GM19238 (cell line): ENCODE results near the gene FES.
"Not testable (repeated sequence)": the region's sequence is repeated elsewhere in the genome, so short reads cannot be mapped to it uniquely, and the experiment has no call there.

Source experiments
- DNase-seq: peaks from one replicate; pipeline ENCODE4 v3.0.0; 2011; ENCODE audit warnings: low spot score; ENCODE audit not compliant: insufficient read length

The FES gene

DNA sequence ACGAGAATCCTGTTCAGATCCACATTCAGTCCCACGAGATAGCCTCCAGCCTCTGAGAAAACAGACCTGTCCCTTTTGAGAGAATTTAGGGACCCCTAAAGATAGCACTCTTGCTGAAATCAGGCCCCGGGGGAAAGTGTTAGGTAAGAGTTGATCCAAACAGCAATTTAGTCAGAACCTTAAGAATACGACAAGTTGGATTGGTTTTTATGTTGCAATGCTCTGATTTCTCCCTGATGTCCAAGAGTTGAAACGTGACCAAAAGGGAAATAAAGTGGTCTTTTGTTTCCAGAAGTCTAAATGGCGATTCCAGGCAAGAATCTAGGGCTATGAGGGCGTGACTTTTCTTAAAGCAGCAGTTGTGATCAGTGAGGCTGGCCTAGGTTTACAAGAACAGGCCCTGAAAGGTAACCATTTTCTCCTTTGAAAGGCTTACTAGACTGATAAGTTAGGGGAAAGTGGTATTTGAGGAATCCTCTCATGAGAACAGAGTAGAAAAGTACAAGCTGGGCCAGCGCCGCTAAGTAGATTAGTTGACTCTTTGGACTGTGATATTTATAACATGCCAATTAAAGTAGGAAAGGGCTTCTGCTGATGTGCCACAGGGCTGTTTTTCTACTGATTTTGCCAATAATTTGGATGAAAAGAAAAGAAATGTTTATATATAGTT lies 23.7 kb downstream of the FES start:
- DNase-seq = no peak

DNA sequence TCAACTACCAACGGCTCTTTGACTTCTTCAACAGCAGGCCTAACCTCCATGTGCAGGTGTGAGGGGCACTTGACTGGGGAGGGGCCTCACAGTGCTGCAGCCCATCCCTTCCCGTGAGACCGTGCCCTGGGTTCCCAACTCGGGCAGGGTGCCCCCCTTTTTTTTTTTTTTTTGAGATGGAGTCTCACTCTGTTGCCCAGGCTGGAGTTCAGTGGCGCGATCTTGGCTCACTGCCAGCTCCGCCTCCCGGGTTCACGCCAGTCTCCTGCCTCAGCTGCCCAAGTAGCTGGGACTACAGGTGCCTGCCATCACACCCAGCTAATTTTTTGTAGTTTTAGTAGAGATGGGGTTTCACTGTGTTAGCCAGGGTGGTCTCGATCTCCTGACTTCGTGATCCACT lies 25.1 kb downstream of the FES start:
- DNase-seq = not testable (repeated sequence)

DNA sequence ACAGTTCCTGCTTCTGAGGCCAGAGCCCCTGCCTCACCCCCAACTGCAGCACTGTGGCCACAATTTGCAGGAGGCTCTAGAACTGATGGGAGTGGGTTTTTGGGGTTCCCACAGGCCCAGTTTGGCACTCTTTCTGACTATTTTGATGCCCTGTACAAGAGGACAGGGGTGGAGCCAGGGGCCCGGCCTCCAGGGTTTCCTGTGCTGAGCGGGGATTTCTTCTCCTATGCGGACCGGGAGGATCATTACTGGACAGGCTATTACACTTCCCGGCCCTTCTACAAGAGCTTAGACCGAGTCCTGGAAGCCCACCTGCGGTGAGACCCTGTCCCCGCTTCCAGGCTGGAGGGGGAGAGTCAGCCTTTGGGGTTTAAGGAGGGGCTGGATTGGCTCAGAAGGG lies 25.7 kb downstream of the FES start:
- no peak for DNase-seq

DNA sequence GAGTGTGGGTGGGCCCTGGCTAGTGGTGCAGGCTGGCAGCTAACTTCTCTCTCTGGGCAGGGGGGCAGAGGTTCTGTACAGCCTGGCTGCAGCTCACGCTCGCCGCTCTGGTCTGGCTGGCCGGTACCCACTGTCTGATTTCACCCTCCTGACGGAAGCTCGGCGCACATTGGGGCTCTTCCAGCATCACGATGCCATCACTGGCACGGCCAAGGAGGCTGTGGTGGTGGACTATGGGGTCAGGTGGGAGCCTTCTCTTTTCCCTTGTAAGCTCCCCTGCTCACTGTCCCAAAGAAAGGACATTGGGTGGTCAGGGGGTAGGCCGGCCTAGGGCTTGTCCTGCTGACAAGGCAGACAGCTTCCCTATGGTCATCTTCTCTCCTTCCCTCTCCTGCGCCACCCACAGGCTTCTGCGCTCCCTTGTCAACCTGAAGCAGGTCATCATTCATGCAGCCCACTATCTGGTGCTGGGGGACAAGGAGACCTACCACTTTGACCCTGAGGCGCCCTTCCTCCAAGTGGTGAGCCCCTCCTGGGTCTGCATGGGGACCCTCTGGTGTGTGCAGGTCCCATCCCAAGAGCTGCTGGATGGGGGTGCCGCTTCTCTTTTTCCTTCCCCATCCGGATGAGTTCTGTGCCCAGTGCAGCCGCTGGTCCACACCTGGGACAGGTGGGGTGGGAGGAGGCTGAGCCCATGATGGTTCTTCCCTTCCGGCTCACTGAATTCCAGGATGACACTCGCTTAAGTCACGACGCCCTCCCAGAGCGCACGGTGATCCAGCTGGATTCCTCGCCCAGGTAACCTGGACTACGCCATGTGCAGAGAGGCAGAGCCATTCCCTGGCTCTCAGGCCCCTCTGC lies 26.4 kb downstream of the FES start:
- DNase-seq = no peak

DNA sequence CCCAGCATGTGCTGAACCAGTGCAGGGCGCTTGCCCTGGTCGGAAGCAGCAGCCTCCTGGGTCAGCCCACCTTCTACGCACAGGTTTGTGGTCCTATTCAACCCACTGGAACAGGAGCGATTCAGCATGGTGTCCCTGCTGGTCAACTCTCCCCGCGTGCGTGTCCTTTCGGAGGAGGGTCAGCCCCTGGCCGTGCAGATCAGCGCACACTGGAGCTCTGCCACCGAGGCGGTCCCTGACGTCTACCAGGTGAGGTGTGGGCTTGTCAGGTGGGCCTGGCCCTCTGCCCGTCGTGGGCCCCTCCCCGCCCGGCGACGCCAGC lies 27.0 kb downstream of the FES start:
- no peak for DNase-seq

DNA sequence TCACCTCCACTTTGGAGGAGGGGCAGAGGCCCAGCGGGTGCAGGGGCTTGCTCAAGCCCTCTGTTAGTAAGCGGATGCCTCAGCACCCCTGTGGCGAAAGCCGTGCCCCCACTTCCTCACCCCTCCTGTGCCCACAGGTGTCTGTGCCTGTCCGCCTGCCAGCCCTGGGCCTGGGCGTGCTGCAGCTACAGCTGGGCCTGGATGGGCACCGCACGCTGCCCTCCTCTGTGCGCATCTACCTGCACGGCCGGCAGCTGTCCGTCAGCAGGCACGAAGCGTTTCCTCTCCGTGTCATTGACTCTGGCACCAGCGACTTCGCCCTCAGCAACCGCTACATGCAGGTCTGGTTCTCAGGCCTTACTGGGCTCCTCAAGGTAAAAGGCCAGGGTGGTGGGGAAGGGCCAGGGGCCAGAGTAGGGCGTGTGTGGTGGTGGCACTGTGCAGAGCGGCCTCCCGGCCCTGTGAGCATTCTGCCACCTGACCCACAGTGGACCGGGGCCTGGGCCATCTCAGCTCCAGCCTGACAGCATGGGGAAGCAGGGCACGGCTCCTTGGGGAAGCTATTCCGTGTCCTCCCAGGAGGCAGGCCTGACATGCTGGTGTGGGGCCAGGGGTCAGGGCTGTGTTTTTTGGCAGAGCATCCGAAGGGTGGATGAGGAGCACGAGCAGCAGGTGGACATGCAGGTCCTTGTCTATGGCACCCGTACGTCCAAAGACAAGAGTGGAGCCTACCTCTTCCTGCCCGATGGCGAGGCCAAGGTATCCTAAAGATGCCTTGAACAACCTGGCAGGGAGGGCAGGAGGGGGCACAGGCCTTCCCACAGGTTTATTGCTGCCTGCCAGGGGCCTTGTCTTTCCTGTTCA lies 27.8 kb downstream of the FES start:
- no peak for DNase-seq

DNA sequence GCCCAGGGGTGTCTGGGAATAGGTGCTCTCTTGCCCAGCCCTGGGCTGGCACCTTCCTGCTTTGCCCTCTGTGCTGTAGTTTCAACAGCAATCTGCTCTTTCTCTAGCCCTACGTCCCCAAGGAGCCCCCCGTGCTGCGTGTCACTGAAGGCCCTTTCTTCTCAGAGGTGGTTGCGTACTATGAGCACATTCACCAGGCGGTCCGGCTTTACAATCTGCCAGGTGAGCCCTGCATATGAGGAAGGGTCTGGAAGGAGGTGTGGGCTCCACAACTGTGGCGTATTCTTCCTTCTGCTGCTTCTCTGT lies 28.4 kb downstream of the FES start:
- DNase-seq = no peak

DNA sequence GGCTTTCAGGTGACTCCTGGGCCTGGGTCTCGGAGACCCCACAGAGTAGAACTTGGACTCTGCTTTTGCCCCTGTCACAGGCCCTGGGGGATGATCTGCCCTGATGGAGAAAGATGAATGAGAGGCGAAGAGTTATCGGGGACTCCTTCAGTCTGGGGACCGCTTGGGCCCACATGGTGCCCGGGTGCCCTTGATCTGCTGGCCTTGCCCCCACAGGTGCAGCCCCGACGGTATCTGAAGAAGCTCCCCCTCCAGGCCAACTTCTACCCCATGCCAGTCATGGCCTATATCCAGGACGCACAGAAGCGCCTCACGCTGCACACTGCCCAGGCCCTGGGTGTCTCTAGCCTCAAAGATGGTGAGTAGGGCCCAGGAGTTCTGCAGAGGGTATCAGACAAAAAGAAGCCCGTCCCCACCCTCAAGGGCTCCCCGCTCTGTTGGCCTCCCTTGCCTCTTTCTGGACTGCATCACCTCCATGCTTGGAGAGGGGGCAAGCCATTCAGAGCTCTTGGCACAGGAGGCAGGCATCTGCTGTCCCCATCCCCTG lies 29.2 kb downstream of the FES start:
- DNase-seq = no peak

DNA sequence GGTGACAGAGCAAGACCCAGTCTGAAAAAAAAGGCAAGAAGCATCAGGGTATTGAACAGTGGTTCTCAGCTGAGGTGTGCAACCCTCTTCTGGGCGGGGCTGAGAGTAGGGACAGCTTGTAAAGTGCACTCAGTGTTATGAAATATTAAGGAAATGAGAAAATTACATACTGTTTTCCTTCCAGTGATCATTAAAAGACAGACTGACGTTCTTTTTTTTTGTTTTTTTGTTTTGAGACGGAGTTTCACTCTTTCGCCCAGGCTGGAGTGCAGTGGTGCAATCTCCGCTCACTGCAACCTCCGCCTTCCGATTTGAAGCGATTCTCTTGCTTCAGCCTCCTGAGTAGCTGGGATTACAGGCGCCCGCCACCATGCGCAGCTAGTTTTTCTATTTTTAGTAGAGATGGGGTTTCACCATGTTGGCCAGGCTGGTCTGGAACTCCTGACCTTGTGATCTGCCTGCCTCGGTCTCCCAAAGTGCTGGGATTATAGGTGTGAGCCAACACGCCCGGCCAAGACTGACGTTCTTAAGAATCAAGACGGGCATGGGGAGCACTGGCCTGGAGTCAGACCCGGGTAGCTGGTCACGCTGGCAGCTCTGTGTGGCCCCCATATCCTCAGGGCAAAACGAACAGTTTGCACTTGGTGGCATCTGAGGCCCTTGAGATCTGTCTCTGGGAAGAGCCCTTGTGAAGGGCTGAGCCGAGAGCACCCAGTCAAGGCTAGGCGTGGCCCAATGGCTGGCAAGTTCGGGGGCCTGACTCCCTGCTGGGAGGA lies 30.2 kb downstream of the FES start:
- DNase-seq = no peak

DNA sequence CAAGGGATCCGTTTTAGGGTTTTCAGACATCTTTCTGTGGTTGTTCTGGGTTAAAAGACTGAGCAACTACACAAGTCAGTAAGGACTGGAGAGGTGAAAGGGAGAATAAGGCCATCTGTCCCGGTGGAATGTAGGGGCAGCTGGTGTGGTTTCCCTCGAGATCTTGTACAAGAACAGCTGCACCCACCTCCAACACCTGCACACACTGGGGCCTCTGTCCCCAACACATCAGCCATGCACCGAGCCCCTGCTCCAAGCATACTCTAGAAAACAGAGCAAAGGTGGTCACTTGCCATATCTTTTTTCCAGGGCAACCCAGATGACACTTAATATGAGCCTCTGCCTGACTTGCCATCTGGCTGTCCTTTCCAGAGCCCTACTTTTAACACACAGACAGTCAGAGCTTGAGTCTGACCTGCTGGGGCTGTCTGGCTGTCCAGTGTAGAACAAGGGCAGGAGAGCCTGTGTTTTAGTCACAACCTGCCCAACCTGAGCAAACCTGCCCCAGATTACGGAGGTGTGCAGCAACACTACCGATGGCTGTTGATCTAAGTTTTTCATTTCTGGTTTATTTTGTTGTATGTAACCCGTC lies 31.0 kb downstream of the FES start:
- DNase-seq = no peak

DNA sequence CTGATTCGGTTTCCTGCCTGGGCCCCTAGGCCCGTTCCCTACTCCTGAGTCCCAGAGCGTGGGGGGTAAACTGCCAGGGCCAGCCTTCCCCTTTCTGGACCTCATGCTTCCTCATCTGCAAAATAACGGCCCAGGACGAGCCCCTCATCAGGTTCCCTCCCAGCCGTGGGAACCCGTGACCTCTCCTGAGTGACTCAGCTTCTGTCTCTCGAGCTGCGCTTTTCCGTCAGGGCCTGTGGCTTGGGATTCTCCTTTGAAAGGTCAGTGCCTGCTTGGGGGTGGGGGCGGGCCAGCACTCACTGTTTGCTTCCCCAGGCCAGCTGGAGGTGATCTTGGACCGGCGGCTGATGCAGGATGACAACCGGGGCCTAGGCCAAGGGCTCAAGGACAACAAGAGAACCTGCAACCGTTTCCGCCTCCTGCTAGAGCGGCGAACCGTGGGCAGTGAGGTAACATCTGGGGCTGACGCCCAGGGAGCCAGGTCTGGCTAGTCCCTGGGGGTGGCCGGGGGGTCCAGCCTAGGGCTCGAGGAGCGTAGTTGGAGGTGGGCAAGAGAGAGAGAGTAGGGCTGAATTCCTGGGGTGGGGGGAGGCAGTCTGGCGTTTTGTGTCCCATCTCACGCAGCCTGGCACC lies 31.6 kb downstream of the FES start:
- DNase-seq = no peak

DNA sequence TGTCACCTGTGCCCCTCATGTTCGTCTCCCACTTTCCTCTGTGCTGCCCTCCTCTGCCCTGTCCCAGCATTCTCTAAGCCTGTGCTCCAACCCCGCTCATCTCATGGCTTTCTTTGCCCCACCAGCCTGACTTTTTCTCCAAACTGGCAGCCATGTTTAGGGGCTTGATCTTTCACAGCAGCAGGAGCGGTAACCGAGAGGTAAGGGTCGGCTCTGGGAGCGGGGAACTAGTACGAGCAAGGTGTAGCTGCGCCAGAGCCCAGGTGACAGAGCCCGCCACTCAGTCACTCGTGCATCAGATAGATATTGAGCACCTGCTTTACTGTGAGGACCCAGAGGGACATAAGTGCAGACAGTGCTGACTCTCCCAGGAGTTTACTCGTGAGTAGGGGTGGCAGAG lies 32.2 kb downstream of the FES start:
- no peak for DNase-seq

DNA sequence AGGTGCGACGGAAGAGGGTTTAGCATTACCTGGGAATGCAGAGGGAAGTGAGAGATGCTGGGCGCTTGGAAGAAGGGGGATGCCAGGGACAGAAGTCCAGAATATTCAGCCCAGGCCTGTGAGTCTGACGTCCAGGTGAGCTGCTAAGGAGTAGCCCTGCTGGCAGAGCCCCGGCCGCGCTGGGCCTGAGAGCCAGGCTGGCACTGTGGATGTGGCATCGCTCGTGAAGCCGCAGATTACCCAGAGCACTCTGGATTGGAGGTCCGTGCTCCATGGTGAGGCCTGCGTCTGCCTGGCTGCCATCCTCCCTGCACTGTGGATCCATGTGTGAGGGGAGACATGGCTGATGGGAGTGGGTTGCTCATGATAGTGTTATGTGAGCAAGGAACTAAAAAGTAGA lies 33.3 kb downstream of the FES start:
- DNase-seq = no peak

DNA sequence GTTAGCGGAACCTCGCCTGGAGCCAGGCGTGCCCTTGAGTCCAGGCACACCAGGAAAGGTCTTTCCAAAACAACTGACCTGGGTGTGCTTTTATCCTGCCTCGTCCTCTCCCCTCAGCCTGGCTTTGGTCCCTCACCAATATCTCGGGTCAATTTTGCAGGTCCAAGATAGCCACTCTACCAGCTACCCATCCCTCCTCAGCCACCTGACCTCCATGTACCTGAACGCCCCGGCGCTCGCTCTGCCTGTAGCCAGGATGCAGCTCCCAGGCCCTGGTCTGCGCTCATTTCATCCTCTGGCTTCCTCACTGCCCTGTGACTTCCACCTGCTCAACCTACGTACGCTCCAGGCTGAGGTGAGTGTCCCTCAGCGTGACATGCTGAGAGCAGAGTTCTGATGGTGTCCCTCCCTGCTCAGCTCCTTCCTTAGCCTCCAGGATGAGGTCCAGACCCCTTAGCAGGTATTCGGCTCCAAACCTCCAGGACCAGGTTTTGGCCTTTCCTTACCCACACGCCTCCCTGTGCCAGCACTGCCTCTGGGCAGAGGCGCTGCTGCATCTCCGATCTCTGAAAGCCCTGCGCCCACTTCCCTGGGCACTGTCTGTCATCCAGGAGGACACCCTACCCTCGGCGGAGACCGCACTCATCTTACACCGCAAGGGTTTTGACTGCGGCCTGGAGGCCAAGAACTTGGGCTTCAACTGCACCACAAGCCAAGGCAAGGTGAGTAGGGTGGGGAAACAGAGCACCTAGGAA lies 33.9 kb downstream of the FES start:
- DNase-seq = no peak

DNA sequence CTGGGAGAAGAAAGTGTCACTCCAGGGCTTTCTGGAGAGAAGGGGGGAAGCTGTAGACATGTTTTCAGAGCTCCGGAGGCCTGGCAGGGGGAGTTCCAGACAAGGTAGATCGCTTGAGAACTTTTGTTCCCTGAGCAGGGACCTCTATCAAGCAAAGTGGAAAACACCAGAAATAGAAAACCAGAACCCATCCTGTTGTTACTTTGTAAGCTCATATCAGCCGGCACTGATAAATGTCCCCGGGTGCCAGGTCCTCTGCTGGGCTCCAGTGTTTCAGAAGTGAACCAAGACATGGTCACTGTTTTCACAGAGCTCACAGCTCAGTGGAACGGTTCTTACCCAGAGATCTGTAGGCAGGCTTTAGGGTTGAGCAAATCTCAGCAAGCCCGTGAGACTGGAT lies 34.5 kb downstream of the FES start:
- DNase-seq = no peak

DNA sequence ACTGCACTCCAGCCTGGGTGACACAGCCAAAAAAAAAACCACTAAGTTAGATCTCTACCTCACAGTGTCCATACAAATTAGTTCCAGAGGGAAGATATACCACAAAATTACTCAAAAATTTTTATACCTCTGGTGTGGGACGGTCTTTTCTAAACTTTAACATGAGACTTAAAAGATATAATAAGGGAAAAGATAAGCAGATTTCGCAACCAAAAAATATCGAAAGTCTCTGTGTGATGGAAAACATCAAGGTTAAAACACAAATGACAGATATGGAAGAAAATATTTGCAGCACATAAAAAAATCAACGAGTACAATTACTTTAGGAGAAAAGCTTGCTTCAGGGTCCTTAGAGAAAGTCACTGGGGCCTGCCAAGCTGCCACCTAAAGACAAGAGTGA lies 37.6 kb downstream of the FES start:
- DNase-seq = no peak

DNA sequence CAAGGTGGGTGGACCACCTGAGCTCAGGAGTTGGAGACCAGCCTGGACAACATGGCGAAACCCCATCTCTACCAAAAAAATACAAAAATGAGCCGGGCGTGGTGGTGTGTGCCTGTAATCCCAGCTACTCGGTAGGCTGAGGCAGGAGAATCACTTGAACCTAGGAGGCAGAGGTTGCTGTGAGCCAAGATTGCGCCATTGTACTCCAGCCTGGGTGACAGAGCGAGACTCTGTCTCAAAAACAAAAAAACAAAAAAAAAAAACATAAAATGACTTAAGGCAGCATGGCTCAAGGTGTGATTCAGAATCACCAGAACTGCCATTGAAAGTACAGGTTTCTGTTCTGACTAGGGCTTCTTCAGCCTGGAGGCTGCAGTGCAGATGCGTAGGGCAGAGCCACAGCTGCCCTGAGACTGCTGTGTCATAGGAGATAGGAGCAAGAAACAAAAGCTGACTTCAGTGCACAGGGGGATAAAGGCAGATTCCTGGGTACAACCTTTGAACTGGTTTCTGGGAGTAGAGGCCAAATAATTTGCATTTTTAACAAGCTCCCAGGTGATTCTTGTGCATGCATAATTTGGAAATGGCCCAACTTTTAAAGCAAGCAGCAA lies 38.5 kb downstream of the FES start:
- peak; percentile 70 for DNase-seq

DNA sequence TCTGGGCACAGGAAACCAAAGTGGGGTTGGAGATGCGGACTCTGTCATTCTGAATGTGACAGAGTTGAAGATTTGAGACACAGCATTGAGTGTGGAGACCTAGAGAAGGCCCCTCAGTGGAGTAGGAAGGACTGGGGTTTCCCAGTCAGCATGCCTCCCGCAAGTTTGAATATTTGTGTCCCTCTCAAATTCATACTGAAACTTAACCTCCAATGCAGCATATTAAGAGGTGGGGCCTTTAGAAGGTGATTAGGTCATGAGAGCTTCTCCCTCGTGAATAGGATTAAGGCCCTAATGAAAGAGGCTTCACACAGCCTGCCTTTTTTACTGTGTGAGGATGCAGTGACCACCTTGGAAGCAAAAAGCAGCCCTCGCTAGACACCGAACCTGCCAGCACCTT lies 40.1 kb downstream of the FES start:
- DNase-seq = peak; percentile 61

DNA sequence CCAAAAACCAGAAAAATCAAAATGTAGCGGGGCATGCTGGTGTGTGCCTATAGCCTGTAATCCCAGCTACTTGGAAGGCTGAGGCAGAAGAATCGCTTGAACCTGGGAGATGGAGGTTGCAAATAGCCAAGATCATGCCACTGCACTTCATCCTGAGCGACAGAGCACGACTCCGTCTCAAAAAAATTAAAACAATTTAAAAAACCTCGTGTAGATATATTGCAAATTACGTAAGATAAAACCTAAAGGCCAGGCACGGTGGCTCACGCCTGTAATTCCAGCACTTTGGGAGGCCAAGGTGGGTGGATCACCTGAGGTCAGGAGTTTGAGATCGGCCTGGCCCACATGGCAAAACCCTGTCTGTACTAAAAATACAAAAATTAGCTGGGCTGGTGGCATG lies 42.5 kb downstream of the FES start:
- DNase-seq = not testable (repeated sequence)
